GM23248 (cell line): ENCODE data around the gene CXCR5. TPM values are rescaled to one million over a fixed set of nuclear protein-coding genes. Genes with fewer than 3 reads are reported as not detected.

ENCODE experiments used
- DNase-seq: peaks from one replicate; pipeline ENCODE4 v3.0.0-alpha.2; 2015
- H2AFZ ChIP-seq: fragments of 200-600 bp; sonication (generic); 2 replicates; pipeline ENCODE4 v1.6.1; 2016; ENCODE audit warnings: antibody characterized with exemption
- H3F3A ChIP-seq: fragments of 200-600 bp; sonication (generic); 2 replicates; pipeline ENCODE4 v1.6.1; 2016; ENCODE audit warnings: mild to moderate bottlenecking, antibody characterized with exemption, mixed run types; ENCODE audit not compliant: insufficient read depth
- H3K27ac ChIP-seq: fragments of 200-600 bp; sonication (generic); 2 replicates; pipeline ENCODE4 v1.5.1; 2016; ENCODE audit warnings: mild to moderate bottlenecking
- H3K27me3 ChIP-seq: fragments of 200-600 bp; sonication (generic); replicated peaks from 2 replicates; pipeline ENCODE4 v1.6.1; 2016; ENCODE audit warnings: mild to moderate bottlenecking; ENCODE audit not compliant: insufficient read depth
- H3K36me3 ChIP-seq: fragments of 200-600 bp; sonication (generic); 2 replicates; pipeline ENCODE4 v1.6.1; 2016; ENCODE audit warnings: low read depth, mild to moderate bottlenecking
- H3K4me1 ChIP-seq: fragments of 200-600 bp; sonication (generic); 2 replicates; pipeline ENCODE4 v1.6.1; 2016; ENCODE audit warnings: mild to moderate bottlenecking; ENCODE audit not compliant: insufficient read depth
- H3K4me2 ChIP-seq: fragments of 200-600 bp; sonication (generic); one replicate; pipeline ENCODE4 v1.6.1; 2016; ENCODE audit warnings: mild to moderate bottlenecking; ENCODE audit not compliant: unreplicated experiment
- H3K4me3 ChIP-seq: fragments of 200-600 bp; sonication (generic); 2 replicates; pipeline ENCODE4 v1.5.1; 2016; ENCODE audit warnings: mild to moderate bottlenecking
- H3K79me2 ChIP-seq: fragments of 200-600 bp; sonication (generic); 2 replicates; pipeline ENCODE4 v1.6.1; 2016; ENCODE audit warnings: mild to moderate bottlenecking; ENCODE audit not compliant: insufficient read depth
- H3K9ac ChIP-seq: fragments of 200-600 bp; sonication (generic); 2 replicates; pipeline ENCODE4 v1.6.1; 2016; ENCODE audit warnings: mild to moderate bottlenecking
- H3K9me2 ChIP-seq: fragments of 200-600 bp; sonication (generic); 2 replicates; pipeline ENCODE4 v1.6.1; 2016; ENCODE audit warnings: mixed run types, mild to moderate bottlenecking, moderate library complexity; ENCODE audit not compliant: insufficient read depth
- H3K9me3 ChIP-seq: fragments of 200-600 bp; sonication (generic); one replicate; pipeline ENCODE4 v1.6.1; 2017; ENCODE audit warnings: low read depth
- H4K20me1 ChIP-seq: fragments of 200-600 bp; sonication (generic); 2 replicates; pipeline ENCODE4 v1.6.0; 2016; ENCODE audit not compliant: insufficient read depth
- EZH2 ChIP-seq: fragments of 200-600 bp; sonication (generic); IDR thresholded peaks from 2 replicates; pipeline ENCODE4 v1.6.1; 2018; ENCODE audit warnings: antibody characterized with exemption, mild to moderate bottlenecking; ENCODE audit not compliant: insufficient read depth, poor library complexity, severe bottlenecking
- EZH2phosphoT487 ChIP-seq: fragments of 200-600 bp; sonication (generic); IDR thresholded peaks from 2 replicates; pipeline ENCODE4 v1.6.1; 2018; ENCODE audit warnings: antibody characterized with exemption, moderate library complexity, mild to moderate bottlenecking, low read depth; ENCODE audit not compliant: insufficient read depth
- whole genome bisulfite sequencing, 2 experiments: methylation state at CpG; one replicate each; pipeline ENCODE4 v1.1.6; 2015 to 2017; ENCODE audit warnings: low lambda C conversion rate in 2 of 2, low coverage in 1 of 2; ENCODE audit errors: missing lambda C conversion rate in 2 of 2; 5-methylcytosine and 5-hydroxymethylcytosine counted together
- in situ Hi-C: fragments of 300-500 bp; cut with MboI; formaldehyde crosslinking; loops from 2 replicates; pipeline ENCODE4 v1.15.0; 2020
- polyA plus RNA-seq: library from polyadenylated mRNA; unstranded; fragments of >200 nt; fragmentation: Nextera tagmentation; extraction: Ambion mirVana; gene quantifications from 2 replicates; pipeline ENCODE4 v1.2.1, GENCODE V29; 2016
- total RNA-seq: library from RNA; depleted of rRNA; stranded (reverse); fragments of >200 nt; shearing (Covaris generic); gene quantifications from 2 replicates; pipeline ENCODE4 v1.2.3, GENCODE V29; 2014

The CXCR5 gene
- total and polyA plus RNA-seq, 2 experiments from 2014 or later = not detected

- WGBS, 2 experiments = 87 to 89% methylated on average over 19 to 21 of the region's 21 CpGs
- no peaks in the 10 kb centered on the region for H4K20me1 ChIP-seq
- in situ Hi-C loops = no loop called here
- H2AFZ ChIP-seq = no peak overlapping the region
- H3K4me2 ChIP-seq = no peak overlapping the region
- H3K79me2 ChIP-seq = peaks cover 43% of the 10 kb centered on the region
- H3K4me1 ChIP-seq = no peaks in the 10 kb centered on the region
- no peak overlapping the region for H3K4me3 ChIP-seq
- H3K9me3 ChIP-seq = no peaks in the 10 kb centered on the region
- TF ChIP-seq EZH2phosphoT487 = no peak
- TF ChIP-seq EZH2 = no peak
- peaks cover 1% of the 10 kb centered on the region; the same call in 1 of the 2 replicates for H3K36me3 ChIP-seq
- H3K9me2 ChIP-seq = no peaks in the 10 kb centered on the region
- DNase-seq = no peak
- H3K27me3 ChIP-seq = no peaks in the 10 kb centered on the region
- no peak overlapping the region for H3K27ac ChIP-seq
- H3F3A ChIP-seq = no peaks in the 10 kb centered on the region
- no peak overlapping the region for H3K9ac ChIP-seq
Observed at GRCh38 chr11:118899706-118900360, 16.1 kb downstream of the CXCR5 start.

GRCh38 chr11:118900535-118901384 is 17.1 kb downstream of the CXCR5 start:
- Histone ChIP-seq H3F3A (peaks cover under 1% of the 10 kb centered on the region; the same call in 1 of the 2 replicates), H3K4me2 (no peak overlapping the region), H3K4me1 (no peaks in the 10 kb centered on the region), H3K9me2 (no peaks in the 10 kb centered on the region), H3K9me3 (no peaks in the 10 kb centered on the region), H3K27me3 (no peaks in the 10 kb centered on the region), H4K20me1 (no peaks in the 10 kb centered on the region), H3K36me3 (peaks cover 4% of the 10 kb centered on the region; the same call in 1 of the 2 replicates), H3K9ac (no peak overlapping the region), H2AFZ (no peak overlapping the region), H3K27ac (no peak overlapping the region), H3K4me3 (no peak overlapping the region), H3K79me2 (peaks cover 53% of the 10 kb centered on the region)
- TF ChIP-seq EZH2phosphoT487 (no peak), EZH2 (no peak)
- 89% methylated on average over 29 of the region's 29 CpGs for WGBS, 2 experiments
- in situ Hi-C loops = no loop called here
- DNase-seq = no peak

- TF ChIP-seq EZH2phosphoT487 = no peak
- Histone ChIP-seq H3K27ac (no peak overlapping the region), H3K4me2 (no peak overlapping the region), H3K4me1 (no peaks in the 10 kb centered on the region), H2AFZ (no peak overlapping the region), H3K9me3 (no peaks in the 10 kb centered on the region), H3F3A (peaks cover 10% of the 10 kb centered on the region), H3K9ac (no peak overlapping the region), H4K20me1 (no peaks in the 10 kb centered on the region), H3K4me3 (no peak overlapping the region), H3K36me3 (peaks cover 9% of the 10 kb centered on the region; the same call in 1 of the 2 replicates), H3K27me3 (no peaks in the 10 kb centered on the region), H3K9me2 (no peaks in the 10 kb centered on the region), H3K79me2 (peaks cover 62% of the 10 kb centered on the region)
- in situ Hi-C loops = no loop called here
- WGBS, 2 experiments = 80 to 84% methylated on average over 30 to 31 of the region's 31 CpGs
- DNase-seq = no peak
Observed at GRCh38 chr11:118901494-118902335, 18.0 kb downstream of the CXCR5 start.
